Activated T-helper 2 cell treated with anti-CD3 and anti-CD28 coated beads, Interferon-gamma antibody, Interleukin-2, Interleukin-4, amounts not matched to agents 10 μg/mL and 5 μg/mL and 100 μg/mL, durations not matched to agents 14 hours and 24 hours and 36 hours (primary cell): ENCODE data around the gene SLAMF1. TPM values are rescaled to one million over a fixed set of nuclear protein-coding genes. Genes with fewer than 3 reads are reported as not detected.
"Not testable (repeated sequence)": the region's sequence is repeated elsewhere in the genome, so short reads cannot be mapped to it uniquely, and the experiment has no call there.

Source experiments
- DNase-seq: peaks from one replicate; pipeline ENCODE4 v3.0.0; 2021; ENCODE audit warnings: low spot score
- H3K27ac Mint-ChIP-seq: one replicate; pipeline ENCODE4 v1.8.0; 2021; ENCODE audit warnings: mixed read lengths
- H3K27me3 Mint-ChIP-seq: one replicate; pipeline ENCODE4 v1.8.0; 2021; ENCODE audit warnings: low read depth, mixed read lengths
- H3K36me3 Mint-ChIP-seq: one replicate; pipeline ENCODE4 v1.8.0; 2021; ENCODE audit warnings: low read depth, mixed read lengths
- H3K4me1 Mint-ChIP-seq: one replicate; pipeline ENCODE4 v1.8.0; 2021; ENCODE audit warnings: low read depth, mixed read lengths
- H3K4me3 Mint-ChIP-seq: one replicate; pipeline ENCODE4 v1.8.0; 2021; ENCODE audit warnings: low read depth, mild to moderate bottlenecking, moderate library complexity, mixed read lengths
- H3K9me3 Mint-ChIP-seq: one replicate; pipeline ENCODE4 v1.8.0; 2021; ENCODE audit warnings: mixed read lengths
- intact Hi-C: fragments of 100-400 bp; cut with micrococcal nuclease; formaldehyde crosslinking; loops from one replicate; pipeline ENCODE4 v1.15.1; 2023
- total RNA-seq: library from RNA; stranded (reverse); gene quantifications from 2 replicates; pipeline ENCODE4 v1.2.3, GENCODE V29; 2022

Gene SLAMF1
- total RNA-seq, 1 donor from 2014 or later, result 74.6 TPM

DNA sequence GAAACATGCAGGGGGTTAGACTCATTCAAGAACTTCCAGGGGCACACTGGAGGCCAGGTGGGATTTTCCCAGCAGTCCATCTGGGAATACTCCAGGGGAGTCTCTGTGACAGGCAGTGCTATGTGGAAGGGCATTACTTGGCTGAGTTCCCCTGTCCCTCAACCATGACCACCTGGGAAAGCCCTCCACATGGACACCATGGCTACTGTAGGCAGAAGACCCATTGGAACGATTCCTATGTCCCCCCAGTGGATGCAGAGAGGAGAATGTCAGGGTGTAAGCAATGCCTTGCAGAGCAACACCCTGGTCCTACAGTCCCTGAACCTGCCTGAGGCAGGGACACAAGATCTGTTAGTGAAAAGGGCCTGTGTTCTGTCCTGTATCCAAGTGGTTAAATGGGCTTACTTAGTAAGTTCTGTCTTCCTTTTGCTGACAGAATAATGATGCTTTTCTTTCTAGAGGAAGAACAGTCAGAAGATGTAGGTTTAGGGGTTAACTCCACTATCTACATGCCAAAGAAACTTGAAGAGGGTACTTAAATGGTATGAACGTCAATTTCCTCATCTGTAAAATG lies 13.4 kb downstream of the SLAMF1 start:
- no peak for DNase-seq
- Mint-ChIP-seq H3K4me3 (peak overlapping the region; percentile 54), H3K27ac (peak overlapping the region; percentile 82), H3K27me3 (no peaks in the 10 kb centered on the region), H3K4me1 (peaks cover 90% of the 10 kb centered on the region), H3K9me3 (no peaks in the 10 kb centered on the region), H3K36me3 (peaks cover 92% of the 10 kb centered on the region)
- intact Hi-C loops, result no loop called here

DNA sequence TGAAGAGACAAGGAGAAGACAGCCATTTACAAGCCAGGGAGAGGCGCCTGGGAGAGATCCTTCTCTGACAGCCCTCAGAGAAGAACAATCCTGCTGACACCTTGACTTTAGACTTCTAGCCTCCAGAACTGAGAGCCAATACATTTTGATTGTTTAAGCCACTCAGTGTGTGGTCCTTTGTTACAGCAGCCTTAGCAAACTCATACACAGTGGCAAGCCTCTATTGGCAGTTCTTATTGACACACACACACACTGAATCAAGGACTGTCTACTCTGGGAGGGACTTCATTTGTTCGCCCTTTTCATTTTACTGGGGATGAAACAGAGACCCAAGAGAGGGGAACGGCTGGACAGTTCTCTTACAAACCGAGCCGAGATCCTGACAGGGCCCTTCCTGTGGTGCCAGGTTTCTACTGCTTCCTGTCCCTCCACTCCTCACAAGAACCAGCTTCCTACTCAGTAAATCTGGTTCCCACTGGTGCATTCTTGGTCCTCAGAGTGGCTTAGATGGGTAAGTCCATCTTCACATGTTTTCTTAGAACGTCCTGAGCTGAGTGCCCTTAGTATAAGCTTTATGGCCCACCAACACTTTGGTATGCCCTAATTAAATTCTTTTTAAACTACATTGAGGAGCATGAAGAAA lies 14.7 kb downstream of the SLAMF1 start:
- H3K27me3 Mint-ChIP-seq, result no peaks in the 10 kb centered on the region
- H3K4me1 Mint-ChIP-seq, result peaks cover 89% of the 10 kb centered on the region
- intact Hi-C loops, result no loop called here
- no peak overlapping the region for H3K4me3 Mint-ChIP-seq
- no peak for DNase-seq
- H3K9me3 Mint-ChIP-seq, result no peaks in the 10 kb centered on the region
- H3K27ac Mint-ChIP-seq, result peak overlapping the region; percentile 43
- H3K36me3 Mint-ChIP-seq, result peaks cover 89% of the 10 kb centered on the region

DNA sequence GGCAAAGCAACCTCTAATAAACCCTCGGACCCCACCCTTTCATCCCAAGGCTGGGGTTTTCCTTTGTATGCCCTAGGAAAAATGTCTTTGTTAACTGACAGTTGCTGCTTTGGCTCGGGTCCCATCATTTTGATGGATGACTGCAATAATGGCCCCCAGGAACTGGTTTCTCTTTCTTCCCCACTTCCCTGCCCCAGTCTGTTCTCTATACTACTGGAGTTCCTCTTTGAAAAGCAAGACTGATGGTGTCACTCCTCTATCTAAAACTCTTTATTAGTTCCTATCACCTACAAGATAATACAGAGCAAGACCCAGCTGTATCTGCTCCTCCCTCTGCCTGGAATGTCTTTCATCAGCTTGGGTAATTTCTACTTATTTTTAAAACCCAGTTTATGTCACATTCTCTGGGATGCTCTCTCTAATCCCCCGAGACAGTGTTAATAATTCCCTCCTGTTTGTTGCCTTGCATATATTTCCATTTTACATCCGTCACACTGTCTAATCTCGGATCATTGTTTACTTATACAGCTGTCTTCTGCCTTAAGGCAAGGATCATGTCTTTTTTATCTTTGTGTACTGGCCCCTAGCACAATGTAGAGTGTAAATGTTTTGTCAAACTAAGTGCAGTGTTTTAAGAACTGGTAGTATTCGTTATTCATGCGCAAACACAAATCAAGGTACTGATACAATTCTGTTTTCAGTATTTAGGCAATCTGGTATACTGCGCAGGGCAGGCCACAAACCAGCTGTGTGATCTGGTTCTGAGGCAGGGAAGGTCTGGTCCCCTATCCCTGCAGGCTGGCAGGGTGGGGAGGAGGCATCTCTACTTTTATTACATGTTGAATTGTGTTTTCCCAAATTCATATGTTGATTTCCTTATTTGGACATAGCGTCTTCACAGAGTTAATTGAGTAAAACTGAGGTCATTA lies 16.1 kb downstream of the SLAMF1 start:
- Mint-ChIP-seq H3K27me3 (no peaks in the 10 kb centered on the region), H3K27ac (peak overlapping the region; percentile 100), H3K9me3 (no peaks in the 10 kb centered on the region), H3K4me1 (peaks cover 90% of the 10 kb centered on the region), H3K4me3 (peak overlapping the region; percentile 19), H3K36me3 (peaks cover 85% of the 10 kb centered on the region)
- intact Hi-C loops, result no loop called here
- DNase-seq, result no peak

- Mint-ChIP-seq H3K27ac (peak overlapping the region; percentile 100), H3K4me1 (peaks cover 95% of the 10 kb centered on the region), H3K9me3 (no peaks in the 10 kb centered on the region), H3K27me3 (no peaks in the 10 kb centered on the region), H3K4me3 (peak overlapping the region; percentile 20), H3K36me3 (peaks cover 85% of the 10 kb centered on the region)
- intact Hi-C loops, result loop anchor here (5.0 to 10.0 kb wide), 3 partner anchors 138 to 705 kb away; partner anchors contain the start of genes NIT1, PFDN2 and TAGLN2
- peak; percentile 73 for DNase-seq
These were observed 17.3 kb downstream of the SLAMF1 start for GRCh38 chr1:160629286-160630210.

GRCh38 chr1:160628799-160629263 lies 18.0 kb downstream of the SLAMF1 start:
- peaks cover 95% of the 10 kb centered on the region for H3K4me1 Mint-ChIP-seq
- H3K4me3 Mint-ChIP-seq, result peak overlapping the region; percentile 60
- intact Hi-C loops, result loop anchor here (5.0 to 10.0 kb wide), 3 partner anchors 138 to 704 kb away; partner anchors contain the start of genes NIT1, PFDN2 and TAGLN2
- H3K27me3 Mint-ChIP-seq, result no peaks in the 10 kb centered on the region
- peaks cover 85% of the 10 kb centered on the region for H3K36me3 Mint-ChIP-seq
- DNase-seq, result no peak
- H3K9me3 Mint-ChIP-seq, result no peaks in the 10 kb centered on the region
- H3K27ac Mint-ChIP-seq, result peak overlapping the region; percentile 100

- H3K36me3 Mint-ChIP-seq, result peaks cover 82% of the 10 kb centered on the region
- peak overlapping the region; percentile 66 for H3K4me3 Mint-ChIP-seq
- not testable (repeated sequence) for H3K9me3 Mint-ChIP-seq, DNase-seq, H3K27me3 Mint-ChIP-seq
- H3K27ac Mint-ChIP-seq, result peak overlapping the region; percentile 100
- peaks cover 94% of the 10 kb centered on the region for H3K4me1 Mint-ChIP-seq
- intact Hi-C loops, result loop anchor here (1.0 to 10.0 kb wide), 8 partner anchors 13 to 703 kb away; partner anchors contain the start of genes NIT1, PFDN2 and TAGLN2
These were observed 19.1 kb downstream of the SLAMF1 start for GRCh38 chr1:160627677-160628289.

DNA sequence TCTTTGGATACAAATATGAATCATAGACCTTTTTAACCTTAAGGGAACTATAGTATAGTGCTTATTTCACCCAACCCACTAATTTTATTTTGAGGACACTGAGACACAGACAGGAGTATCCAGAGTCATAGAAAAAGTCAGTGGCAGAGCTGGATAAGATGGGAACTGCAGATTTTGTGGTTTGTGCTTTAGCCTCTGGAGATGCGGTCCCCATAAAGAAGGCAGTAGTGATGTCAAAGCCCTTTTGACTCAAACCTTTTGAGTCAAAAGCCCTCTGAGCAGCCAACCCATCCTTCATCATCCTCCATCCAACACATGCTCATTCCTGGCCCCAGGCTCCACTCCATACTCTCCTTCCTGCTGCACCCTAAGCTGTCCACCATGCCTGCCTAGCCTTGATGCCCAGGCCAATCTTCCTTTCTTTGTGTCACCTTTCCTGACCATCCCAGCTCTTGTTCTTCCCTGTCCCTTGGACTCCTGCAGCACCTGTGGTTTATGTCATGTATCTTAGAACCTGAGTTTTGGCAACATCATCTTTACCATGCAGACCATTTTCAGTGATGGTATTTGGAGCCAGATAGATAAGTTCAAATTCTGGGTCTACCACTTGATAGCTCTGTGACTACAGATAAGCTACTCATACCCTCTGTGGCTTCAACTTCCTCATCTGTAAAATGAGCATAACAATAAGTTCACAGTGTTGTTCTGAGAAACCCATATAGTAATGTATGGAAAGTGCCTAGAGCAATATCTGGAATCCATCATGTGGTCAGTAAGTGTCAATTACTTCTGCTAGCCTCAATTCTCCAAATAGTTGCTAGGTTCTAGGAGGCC lies 20.1 kb downstream of the SLAMF1 start:
- Mint-ChIP-seq H3K27me3 (no peaks in the 10 kb centered on the region), H3K4me3 (peak overlapping the region; percentile 80), H3K9me3 (no peaks in the 10 kb centered on the region), H3K4me1 (peaks cover 96% of the 10 kb centered on the region), H3K36me3 (peaks cover 84% of the 10 kb centered on the region), H3K27ac (peak overlapping the region; percentile 100)
- DNase-seq, result peak; percentile 10
- intact Hi-C loops, result loop anchor here (1.0 to 10.0 kb wide), 8 partner anchors 14 to 702 kb away; partner anchors contain the start of genes NIT1, PFDN2 and TAGLN2

GRCh38 chr1:160625725-160626498 lies 20.9 kb downstream of the SLAMF1 start:
- Mint-ChIP-seq H3K9me3 (no peaks in the 10 kb centered on the region), H3K4me1 (peaks cover 95% of the 10 kb centered on the region), H3K27ac (peak overlapping the region; percentile 100), H3K27me3 (no peaks in the 10 kb centered on the region), H3K36me3 (peaks cover 84% of the 10 kb centered on the region), H3K4me3 (peak overlapping the region; percentile 80)
- intact Hi-C loops, result loop anchor here (2.0 to 10.0 kb wide), 5 partner anchors 49 to 701 kb away; partner anchors contain the start of genes NIT1, PFDN2 and TAGLN2
- peak; percentile 35 for DNase-seq

GRCh38 chr1:160625321-160625720 lies 21.5 kb downstream of the SLAMF1 start:
- no peaks in the 10 kb centered on the region for H3K9me3 Mint-ChIP-seq
- H3K4me3 Mint-ChIP-seq, result peak overlapping the region; percentile 51
- intact Hi-C loops, result loop anchor here (5.0 to 10.0 kb wide), 3 partner anchors 142 to 701 kb away; partner anchors contain the start of genes NIT1, PFDN2 and TAGLN2
- peaks cover 90% of the 10 kb centered on the region for H3K4me1 Mint-ChIP-seq
- DNase-seq, result peak; percentile 7
- no peaks in the 10 kb centered on the region for H3K27me3 Mint-ChIP-seq
- peaks cover 79% of the 10 kb centered on the region for H3K36me3 Mint-ChIP-seq
- peak overlapping the region; percentile 100 for H3K27ac Mint-ChIP-seq

DNA sequence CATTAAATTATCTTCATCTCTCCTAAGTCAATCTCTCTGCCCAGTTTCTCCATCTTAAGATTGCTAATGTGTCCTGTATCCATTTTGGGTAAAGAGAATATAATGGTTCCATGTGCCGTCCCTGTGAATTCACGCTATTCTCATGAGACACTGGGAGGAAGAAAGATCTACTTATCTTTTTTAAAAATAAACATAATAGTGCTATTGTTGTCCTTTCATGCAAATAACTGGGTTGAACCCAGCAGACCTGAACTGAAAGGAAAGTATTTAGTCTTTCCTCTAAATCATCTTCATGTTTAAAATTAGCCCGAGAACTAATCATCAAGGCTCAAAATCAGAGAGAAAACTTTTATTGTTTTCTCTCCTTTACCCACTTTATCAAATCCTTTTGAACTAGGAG lies 22.4 kb downstream of the SLAMF1 start:
- H3K36me3 Mint-ChIP-seq, result peaks cover 82% of the 10 kb centered on the region
- no peak overlapping the region for H3K4me3 Mint-ChIP-seq
- H3K9me3 Mint-ChIP-seq, result no peaks in the 10 kb centered on the region
- peak overlapping the region; percentile 100 for H3K27ac Mint-ChIP-seq
- intact Hi-C loops, result loop anchor here (5.0 to 10.0 kb wide), 3 partner anchors 38 to 700 kb away; partner anchors contain the start of genes NIT1, PFDN2 and TAGLN2
- H3K27me3 Mint-ChIP-seq, result no peaks in the 10 kb centered on the region
- peaks cover 88% of the 10 kb centered on the region for H3K4me1 Mint-ChIP-seq
- DNase-seq, result no peak
